GM15510 (cell line): ENCODE measurements around the gene NT5M.

Experiments
- POLR2A ChIP-seq: IDR thresholded peaks from 3 replicates; pipeline ENCODE4 v1.6.1; 2011; ENCODE audit warnings: borderline replicate concordance; ENCODE audit not compliant: insufficient read length; ENCODE audit errors: extremely low read depth

NT5M gene

DNA sequence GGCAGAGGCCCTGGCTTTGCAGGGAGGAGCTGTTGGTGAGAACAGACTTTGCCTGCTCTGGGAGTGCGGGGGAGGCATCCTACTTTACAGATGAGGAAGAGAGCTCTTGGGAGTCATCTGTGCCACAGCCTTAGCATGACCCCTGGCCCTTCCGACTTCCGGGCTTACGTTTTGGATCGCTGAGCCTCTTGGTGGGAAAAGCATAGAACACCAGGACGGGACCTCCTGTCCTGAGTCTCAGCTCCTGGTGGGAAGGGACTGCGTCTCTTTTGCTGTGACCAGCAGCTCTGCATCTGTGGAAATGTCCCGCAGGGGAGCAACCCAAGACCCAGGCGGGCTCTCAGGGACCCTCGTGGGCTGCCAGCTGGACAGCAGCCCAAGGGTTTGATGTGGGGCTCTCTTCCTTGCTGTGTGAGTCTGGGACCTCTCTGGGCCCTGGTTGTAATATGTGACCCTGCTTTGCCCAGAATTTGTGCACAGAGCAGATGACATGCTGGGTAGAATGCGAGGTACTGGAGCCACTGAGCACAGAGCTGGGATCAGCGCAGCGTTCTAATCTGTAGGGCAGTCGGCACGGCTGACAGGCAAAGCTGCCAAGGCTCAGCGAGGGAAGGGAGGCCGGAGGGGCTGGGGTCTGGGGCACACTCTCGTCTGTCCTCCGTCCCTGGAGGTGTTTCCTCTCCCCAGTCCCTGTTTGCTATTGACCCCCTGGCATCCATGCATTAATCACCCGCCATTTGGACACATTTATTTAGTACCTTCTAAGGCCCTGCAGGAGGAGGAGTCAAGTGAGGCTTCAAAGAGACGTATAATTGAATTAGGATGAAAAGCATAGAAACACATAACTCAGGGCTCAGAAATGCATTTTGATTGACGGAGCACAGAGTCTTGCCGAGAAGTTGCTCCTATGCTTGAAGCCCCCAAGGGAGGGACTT is 64.0 kb downstream of the NT5M start:
- TF ChIP-seq POLR2A = no peak

DNA sequence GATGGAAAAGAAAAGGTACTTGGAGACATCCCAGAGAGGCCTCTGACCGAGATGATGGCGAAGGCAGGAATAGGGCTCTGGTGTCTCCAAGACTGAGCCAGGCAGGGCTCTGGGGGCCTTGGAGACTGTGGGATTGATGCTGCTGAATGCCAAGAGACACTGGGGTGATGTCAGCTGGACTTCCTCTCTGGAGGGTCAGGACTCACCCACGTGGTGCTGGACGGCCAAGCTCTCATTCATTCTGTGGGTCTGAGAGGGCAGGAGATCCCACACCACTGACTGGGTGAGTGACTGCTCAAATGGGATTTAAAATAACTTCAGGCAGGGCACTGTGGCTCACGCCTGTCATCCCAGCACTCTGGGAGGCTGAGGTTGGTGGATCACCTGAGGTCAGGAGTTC is 64.8 kb downstream of the NT5M start:
- TF ChIP-seq POLR2A = no peak

DNA sequence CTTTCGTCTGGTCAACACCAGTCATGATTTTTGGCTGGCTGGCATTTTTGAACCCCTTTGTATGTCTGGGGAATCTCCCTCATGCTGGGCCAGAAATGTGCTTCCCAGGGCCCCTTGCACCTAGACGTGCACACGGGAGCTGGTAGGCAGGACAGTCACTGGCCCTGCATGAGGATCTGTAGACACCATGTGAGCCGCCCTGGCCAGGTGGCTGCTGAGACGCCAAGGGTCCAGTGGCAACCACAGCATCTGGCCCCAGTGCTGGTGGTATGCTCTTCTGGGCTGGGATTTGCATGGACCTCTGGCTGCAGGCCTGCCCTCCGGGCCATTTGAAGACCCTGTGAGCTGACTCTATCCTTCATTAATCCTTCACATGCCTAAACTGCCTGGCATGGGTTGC is 67.5 kb downstream of the NT5M start:
- no peak for TF ChIP-seq POLR2A

DNA sequence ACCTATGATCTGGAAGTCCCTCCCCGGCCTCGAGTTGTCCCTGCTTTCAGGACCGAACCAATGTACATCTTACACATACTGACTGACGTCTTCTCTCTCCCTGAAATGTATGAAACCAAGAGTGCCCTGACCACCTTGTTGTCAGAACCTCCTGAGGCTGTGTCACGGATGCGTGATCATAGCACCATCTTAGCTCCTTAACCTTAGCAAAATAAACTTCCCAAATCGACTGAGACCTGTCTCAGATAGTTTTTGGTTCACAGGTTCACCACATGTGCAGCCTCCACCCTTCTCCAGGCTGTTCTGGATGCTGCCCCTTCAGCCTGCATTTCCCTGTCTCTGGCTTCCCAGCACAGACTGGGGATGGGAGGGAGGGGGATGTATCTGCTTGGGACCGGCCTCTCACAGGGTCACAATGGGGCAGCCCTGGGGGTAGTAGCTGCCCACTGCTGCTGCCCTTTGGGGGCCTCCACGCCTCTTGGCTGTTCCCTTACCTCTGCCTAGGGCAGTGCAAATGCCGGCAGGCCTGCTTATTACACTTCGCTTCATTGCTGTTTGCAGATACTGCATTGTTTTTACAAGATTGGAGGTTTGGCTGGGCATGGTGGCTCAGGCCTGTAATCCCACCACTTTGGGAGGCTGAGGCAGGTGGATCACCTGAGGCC is 69.8 kb downstream of the NT5M start:
- TF ChIP-seq POLR2A = no peak

DNA sequence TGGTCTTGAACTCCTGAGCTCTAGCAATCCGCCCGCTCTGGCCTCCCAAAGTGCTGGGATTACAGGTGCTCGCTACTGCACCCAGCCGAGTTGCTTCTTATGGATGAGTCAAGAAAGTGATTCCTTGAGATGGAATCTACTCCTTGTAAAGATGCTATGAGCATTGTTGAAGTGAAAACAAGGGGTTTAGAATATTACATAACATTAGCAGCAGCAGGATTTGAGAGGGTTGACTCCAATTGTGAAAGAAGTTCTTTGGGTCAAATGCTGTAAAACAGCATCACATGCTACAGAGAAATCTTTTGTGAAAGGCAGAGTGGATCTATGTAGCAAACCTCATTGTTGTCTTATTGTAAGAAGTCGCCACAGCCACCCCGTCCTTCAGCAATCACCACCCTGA is 72.7 kb downstream of the NT5M start:
- TF ChIP-seq POLR2A = no peak

DNA sequence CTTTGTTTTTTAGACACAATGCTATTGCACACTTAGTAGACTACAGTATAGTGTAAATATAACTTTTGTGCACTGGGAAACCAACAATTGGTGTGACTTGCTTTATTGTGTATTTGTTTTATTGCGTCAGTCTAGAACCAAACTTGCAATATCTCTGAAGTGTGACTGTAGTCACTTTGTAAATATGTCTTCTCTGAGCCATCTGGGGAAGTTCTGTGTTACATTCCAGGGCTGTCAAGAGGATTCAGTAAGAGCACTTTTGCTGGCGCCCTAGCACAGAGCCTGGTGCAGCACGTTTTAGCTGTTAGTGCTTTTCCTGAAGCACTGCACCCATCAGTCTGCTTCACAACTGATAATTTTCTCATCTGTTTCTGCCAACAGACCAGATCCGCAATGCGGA is 73.2 kb downstream of the NT5M start:
- TF ChIP-seq POLR2A = no peak

DNA sequence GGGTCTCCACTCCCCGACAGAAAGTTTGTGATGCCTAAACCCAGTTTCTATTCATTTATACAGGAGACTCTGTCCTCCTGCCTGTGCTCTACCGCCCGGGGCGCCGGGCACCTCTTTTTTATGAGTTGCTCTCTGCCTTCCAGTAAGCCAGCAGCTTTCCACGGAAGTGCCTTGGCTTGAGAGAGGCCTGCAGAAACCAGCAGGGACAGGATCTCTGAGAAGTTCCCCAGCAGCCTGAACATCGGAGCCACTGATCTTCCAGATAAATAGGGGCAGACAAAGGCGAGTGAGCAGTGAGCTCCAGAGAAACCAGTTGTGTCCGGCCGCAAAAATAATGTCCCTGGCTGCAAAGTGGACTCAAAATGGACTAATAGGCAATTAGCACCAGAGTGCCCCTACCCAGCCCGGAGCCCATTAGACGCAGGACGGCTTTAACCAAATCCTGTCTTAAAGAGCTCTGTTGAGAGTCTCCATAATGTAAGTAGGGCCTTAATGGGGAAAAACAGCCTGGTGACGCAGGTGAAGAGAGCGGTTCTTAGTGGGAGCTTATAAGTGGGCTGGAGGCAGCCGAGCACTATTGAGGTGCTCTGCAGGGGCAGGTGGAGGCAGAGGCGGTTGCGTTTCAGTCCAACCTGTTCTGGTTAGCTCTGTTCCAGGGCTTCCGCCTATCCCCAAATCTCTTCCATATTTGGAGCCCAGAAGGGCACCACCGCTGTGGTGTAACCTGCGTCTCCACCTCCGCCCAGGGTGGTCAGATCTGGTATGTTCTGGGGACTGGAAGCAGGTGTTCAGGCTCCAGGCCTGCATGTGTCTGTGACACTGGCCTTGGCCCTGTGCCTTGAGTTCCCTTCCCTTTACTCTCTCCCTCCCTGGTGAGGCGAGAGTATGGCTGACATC is 74.1 kb downstream of the NT5M start:
- no peak for TF ChIP-seq POLR2A

DNA sequence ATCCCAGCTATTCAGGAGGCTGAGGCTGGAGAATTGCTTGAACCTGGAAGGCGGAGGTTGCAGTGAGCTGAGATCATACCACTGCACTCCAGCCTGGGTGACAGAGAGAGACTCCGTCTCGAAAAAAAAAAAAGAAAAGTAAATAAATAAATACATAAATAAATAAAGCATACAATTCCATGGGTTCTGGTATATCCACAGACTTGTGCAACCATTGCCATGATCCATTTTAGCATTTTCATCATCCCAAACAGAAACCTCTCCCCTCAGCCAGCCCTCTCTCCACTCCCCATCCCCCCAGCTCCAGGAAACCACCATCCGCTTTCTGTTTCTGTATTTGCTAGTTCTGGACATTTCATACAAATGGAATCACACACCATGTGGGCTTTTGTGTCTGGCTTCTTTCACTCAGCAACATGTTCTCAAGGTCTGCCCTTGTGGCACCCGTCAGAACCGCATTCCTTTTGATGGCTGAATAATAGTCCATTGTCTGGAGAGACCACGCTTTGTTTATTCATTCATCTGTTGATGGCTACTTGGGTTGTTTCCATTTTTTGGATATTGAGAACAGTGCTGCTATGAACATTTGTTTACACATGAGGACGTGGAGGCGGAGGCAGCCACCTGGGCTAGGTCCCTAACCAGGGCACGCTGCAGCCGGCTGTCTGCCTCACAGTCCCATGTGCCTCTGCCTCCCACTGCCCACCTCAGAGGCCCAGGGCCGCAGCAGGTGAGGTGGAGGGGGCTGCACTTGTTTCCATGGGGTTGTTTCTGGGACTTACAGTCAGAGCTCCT is 76.2 kb downstream of the NT5M start:
- TF ChIP-seq POLR2A = no peak

DNA sequence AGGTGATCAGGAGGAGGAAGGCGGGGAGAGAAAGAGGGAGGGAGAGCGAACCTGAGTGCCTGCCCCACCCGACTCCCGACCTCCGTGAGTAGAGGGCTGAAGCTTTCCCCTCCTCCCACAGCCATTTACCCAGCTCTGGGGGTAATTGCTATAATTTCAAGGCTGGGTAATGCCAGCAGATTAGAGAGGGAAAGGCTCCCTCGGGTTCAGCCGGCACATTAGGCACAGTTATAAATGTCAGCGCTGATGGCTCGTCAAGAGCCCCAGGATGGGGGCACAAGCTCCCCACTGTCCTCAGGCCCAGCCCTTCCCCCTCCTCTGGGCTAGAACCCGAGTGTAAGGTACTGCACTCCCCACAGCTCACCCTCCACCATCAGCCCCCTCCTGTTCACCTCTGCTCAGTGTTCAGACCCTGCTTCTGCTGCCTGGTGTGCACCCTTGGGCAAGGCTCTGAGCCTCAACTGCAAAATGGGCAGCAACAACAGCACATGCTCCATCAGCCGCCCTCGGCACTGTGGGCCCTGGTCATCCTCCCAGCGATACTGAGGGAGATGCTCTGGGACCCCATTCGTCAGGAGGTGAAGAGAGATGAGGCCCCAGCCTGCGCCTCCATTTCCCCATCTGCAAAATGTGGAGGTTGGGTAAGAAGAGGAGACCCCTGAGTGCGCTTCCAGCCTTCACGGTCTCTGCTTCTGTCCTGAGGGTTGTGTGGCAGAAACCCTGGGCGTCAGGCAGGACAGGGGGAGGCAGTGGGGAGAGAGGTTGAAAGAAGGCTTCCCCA is 77.2 kb downstream of the NT5M start:
- no peak for TF ChIP-seq POLR2A

DNA sequence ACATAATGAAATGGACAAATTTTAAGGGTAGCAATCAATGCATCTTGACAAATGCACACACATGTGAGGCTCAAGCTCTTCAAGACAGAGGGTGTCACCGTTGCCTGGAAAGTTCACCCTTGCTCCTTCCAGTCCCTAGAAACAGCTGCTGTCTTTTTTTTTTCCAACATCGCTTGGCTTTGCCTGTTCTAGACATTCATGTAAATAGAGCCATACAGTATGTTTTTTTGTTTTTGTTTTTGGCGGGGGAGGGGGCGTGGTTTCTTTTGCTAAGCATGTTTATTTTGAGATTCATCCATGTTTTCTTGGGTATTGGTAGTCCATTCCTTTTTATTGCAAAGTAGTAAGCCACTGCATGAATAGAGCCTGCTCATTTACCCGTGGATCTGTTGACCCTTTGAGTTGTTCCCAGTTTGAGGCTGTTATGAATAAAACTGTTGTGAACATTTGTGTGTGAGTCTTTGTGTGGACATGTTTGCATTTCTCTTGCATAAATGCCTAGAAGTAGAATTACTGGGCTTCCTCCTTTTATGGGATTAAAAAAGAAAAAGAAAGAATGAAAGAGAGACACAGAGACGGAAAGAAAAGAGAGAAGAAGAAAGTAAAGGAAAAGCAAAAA is 78.4 kb downstream of the NT5M start:
- TF ChIP-seq POLR2A = no peak

DNA sequence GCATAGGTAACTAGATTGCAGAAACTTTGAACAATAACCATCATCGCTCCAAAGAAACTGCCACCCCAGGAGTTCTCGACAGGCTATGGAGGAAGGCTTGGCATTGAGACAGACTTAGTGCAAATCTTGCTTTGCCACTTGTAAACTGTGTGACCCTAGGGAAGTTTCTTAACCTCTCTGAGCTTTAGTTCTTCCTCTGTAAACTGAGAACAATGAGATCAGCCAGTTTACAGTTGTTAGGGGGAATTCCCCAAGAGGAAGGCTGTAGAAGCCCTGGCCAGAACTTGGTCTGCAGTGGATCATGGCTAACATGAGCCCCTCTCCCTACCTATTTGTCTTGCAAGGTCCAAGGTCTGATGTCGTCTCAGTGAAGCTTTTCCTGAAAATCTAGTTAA is 78.9 kb downstream of the NT5M start:
- no peak for TF ChIP-seq POLR2A

DNA sequence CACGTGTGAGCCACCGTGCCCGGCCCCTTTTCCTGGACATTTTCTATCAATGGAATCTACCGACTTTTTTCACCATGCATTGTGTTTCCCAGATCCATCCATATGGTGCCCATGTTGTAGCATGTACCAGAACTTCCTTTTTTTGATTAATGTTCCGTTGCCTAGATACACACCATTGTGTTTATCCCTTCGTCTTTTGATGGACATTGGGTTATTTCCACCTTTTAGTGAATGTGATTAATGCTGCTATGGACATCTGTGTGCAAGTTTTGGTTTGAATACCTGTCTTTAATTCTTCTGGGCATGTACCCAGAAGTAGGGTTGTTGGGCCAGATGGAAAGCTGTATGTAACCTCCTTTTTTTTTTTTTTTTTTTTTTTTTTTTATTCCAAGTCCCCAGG is 79.8 kb downstream of the NT5M start:
- TF ChIP-seq POLR2A = no peak

DNA sequence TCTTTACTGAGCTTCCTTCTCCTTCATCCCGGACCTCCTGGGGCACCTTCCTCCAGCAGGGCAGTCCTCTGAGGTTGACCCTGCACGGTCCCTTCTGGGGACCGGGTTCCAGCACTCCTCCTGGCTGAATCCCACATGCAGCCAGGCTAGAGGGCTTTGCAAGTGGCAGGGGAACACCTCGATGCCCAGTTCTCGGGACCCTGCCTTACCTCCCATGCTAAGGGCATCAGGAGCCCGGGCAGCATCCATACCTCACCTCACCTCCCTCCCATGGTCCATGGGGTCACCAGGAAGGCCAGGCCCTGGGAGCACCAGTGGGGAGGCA is 81.1 kb downstream of the NT5M start:
- no peak for TF ChIP-seq POLR2A
